Esophagus squamous epithelium (tissue), 4 donors: ENCODE results near the gene VCL.

Source experiments
- CTCF ChIP-seq, 6 experiments: fragments of 450-650 bp in 4 of 6; fragments of 200-600 bp in 2 of 6; sonication (generic) in 2 of 6; IDR thresholded peaks; one replicate each; pipeline ENCODE4 v1.5.1; 2016 to 2019; ENCODE audit warnings: antibody characterized with exemption in 6 of 6, mild to moderate bottlenecking in 4 of 6, moderate library complexity in 4 of 6
- POLR2A ChIP-seq, 4 donors: fragments of 450-650 bp; IDR thresholded peaks; one replicate each; pipeline ENCODE4 v1.6.1; 2017; ENCODE audit warnings: antibody characterized with exemption in 4 of 4, mild to moderate bottlenecking in 4 of 4, moderate library complexity in 3 of 4

GRCh38 chr10:74099836-74100235 lies 101.9 kb downstream of the VCL start:
- TF ChIP-seq CTCF (IDR thresholded peaks at IDR 0.05), result no peak
- no peak for TF ChIP-seq POLR2A (IDR thresholded peaks at IDR 0.05)
